ENCODE data around the gene MYO3B.
"Not testable (repeated sequence)": the region's sequence is repeated elsewhere in the genome, so short reads cannot be mapped to it uniquely, and the experiment has no call there.

MYO3B gene

DNA sequence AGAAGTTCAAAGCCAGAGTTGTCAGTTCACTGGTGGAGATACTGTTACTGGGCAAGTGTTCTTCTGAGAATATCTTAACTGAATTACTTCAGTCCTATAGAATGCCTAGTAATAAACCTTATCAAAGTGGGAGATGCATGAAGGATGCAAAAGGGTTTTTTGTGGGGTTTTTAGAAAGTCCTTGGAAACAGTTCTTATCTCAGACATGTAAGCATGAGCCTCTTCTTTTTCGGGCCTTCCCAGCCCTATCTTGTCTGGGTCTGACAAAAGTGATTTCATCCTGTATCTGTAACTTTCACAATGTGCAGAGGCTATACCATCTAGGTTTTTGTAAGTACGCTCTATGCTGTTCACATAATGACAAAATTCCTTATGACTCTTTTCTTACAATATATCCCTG is 255.5 kb downstream of the MYO3B start (continued):
- TF ChIP-seq, protein P1, sequence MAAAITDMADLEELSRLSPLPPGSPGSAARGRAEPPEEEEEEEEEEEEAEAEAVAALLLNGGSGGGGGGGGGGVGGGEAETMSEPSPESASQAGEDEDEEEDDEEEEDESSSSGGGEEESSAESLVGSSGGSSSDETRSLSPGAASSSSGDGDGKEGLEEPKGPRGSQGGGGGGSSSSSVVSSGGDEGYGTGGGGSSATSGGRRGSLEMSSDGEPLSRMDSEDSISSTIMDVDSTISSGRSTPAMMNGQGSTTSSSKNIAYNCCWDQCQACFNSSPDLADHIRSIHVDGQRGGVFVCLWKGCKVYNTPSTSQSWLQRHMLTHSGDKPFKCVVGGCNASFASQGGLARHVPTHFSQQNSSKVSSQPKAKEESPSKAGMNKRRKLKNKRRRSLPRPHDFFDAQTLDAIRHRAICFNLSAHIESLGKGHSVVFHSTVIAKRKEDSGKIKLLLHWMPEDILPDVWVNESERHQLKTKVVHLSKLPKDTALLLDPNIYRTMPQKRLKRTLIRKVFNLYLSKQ (tag by site-specific recombination; IDR thresholded peaks at IDR 0.05; ENCODE audit: borderline replicate concordance): no peak

DNA sequence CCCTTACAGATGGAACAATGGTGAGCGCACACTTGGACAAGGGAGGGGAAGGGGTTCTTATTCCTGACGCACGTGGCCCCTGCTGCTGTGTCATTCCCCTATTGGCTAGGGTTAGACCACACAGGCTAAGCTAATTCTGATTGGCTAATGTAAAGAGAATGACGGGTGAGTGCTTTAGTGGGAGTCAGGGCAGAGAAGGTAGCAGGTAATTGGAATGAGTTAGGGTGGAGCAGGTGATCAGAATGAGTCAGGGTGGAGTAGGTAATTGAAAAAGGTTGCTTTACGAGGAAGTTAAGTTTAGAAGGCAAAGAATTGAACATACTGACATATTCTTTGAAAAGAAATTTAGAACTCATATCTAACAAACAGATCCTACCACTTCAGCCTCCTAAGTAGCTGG is 256.4 kb downstream of the MYO3B start:
- H3K4me3 ChIP-seq (ENCODE audit: low read depth, low read length); H3K27ac ChIP-seq (ENCODE audit: extremely low read depth, low read depth, low read length); POLR2A ChIA-PET; H3K9me3 ChIP-seq (ENCODE audit: control insufficient read depth, insufficient read depth, low read depth, low read length); H3K4me1 ChIP-seq (ENCODE audit: control insufficient read depth, insufficient read depth, low read length); H3K36me3 ChIP-seq (ENCODE audit: control insufficient read depth in 2 of 2, insufficient read depth in 1 of 2, low read length in 2 of 2): not testable (repeated sequence)
- CTCF ChIA-PET: interaction anchor here (0.6 to 1.4 kb wide), 2 partner anchors 25 to 74 kb away, joined by 3 to 7 read pairs; no protein-coding TSS in a partner anchor

DNA sequence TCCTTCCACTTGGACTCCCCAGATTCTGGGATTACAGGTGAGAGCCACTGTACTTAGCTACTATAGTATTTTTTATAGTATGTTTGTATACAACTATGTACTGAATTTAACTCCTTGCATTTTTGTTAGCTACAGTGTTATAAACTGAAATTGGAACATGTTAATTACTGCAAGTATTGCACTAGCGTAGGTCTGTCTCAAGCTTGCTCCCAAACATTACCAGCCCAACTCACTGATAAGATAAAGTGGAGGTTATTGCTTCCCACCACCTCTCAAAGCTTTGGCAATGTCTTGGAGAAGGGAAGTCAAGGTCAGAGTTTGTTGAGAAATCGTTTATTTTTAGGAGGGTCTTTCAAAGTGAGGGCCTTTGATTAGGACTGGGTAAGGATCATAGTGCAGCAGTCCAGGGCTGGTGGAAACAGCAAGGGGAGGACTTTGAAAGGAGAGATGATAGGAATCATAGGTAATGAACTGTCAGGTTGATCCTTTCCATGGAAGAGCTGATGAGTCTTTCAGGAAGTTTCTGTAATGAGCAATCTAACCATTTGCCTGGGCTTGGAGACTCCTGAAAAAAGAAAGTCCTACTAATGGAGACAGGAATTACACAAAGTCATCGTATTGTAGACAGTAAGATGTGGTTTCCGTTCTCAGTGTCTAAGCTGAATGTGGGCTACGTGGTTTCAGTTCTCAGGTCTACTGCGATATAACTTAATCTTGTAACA is 257.1 kb downstream of the MYO3B start:
- Histone ChIP-seq H3K4me1 (ENCODE audit: control insufficient read depth, insufficient read depth, low read length) (no peaks in the 10 kb centered on the region), H3K9me3 (ENCODE audit: control insufficient read depth, insufficient read depth, low read depth, low read length) (no peaks in the 10 kb centered on the region), H3K4me3 (ENCODE audit: low read depth, low read length) (no peak overlapping the region), H3K27ac (ENCODE audit: extremely low read depth, low read depth, low read length) (no peak overlapping the region), H3K36me3 (ENCODE audit: control insufficient read depth in 2 of 2, insufficient read depth in 1 of 2, low read length in 2 of 2) (no peaks in the 10 kb centered on the region)
- TF ChIP-seq ZSCAN16 (tag by site-specific recombination; IDR thresholded peaks at IDR 0.05): no peak
- TF ChIP-seq, protein P2, sequence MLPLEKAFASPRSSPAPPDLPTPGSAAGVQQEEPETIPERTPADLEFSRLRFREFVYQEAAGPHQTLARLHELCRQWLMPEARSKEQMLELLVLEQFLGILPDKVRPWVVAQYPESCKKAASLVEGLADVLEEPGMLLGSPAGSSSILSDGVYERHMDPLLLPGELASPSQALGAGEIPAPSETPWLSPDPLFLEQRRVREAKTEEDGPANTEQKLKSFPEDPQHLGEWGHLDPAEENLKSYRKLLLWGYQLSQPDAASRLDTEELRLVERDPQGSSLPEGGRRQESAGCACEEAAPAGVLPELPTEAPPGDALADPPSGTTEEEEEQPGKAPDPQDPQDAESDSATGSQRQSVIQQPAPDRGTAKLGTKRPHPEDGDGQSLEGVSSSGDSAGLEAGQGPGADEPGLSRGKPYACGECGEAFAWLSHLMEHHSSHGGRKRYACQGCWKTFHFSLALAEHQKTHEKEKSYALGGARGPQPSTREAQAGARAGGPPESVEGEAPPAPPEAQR (tag by site-specific recombination; IDR thresholded peaks at IDR 0.05): no peak
- TF ChIP-seq ZEB2 (tag by site-specific recombination; IDR thresholded peaks at IDR 0.05): no peak
- no peak for TF ChIP-seq HOXD13 (CRISPR knock-in tag; IDR thresholded peaks at IDR 0.05; ENCODE audit: borderline replicate concordance)
- no peak for TF ChIP-seq ZNF341 (tag by site-specific recombination; IDR thresholded peaks at IDR 0.05; ENCODE audit: low read depth)
- no peak for TF ChIP-seq SETDB1 (IDR thresholded peaks at IDR 0.05; ENCODE audit: insufficient read length, low read length)
- no peak for TF ChIP-seq ZNF629 (tag by site-specific recombination; IDR thresholded peaks at IDR 0.05)
- TF ChIP-seq ZNF560 (tag by site-specific recombination; IDR thresholded peaks at IDR 0.05; ENCODE audit: borderline replicate concordance): no peak
- TF ChIP-seq ZNF121 (tag by site-specific recombination; IDR thresholded peaks at IDR 0.05): no peak
- CTCF ChIA-PET: interaction anchor here (0.6 to 1.4 kb wide), 2 partner anchors 26 to 75 kb away, joined by 3 to 7 read pairs; no protein-coding TSS in a partner anchor
- POLR2A ChIA-PET: no interaction called here

DNA sequence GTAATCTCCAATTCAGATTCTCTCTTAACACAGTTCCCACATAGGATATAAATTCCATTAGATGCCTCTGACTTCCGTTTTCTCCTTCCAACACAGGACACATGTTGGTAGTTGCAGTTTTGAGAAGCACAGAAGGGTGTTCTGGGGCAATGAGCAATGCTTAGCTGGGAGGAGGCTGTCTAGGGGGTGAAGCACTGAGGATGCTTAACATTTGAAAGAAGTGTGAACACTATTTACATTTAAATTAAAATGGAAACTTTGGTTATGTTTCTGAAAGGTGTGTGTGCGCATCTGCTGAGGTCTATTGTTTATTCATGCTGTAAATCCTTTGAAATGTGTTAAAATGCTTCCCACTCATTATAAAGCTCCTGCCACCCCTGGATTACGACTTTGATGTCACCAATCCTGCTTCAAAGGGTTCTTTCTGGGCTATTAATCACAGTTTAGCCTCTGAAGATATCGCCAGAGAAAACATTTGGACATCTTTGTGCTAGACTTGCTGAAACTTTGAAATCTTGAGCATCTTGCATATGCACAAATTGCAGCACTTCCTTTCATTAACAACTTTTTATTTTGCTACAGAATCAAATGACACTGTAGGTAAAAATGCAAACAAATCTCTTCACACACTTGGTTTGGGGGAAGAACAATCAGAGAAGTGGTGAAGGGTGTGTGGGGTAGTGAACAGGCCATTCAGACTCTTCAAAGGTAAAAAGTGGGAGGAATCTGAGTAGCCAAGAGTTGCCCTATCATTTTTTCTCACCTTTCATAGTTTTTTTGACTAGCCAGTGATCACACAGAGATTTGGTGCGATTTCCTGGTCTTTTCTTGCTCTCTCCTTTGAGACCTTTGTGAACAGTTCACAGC is 258.4 kb downstream of the MYO3B start:
- Histone ChIP-seq H3K36me3 (ENCODE audit: control insufficient read depth in 2 of 2, insufficient read depth in 1 of 2, low read length in 2 of 2) (no peaks in the 10 kb centered on the region), H3K4me1 (ENCODE audit: control insufficient read depth, insufficient read depth, low read length) (no peaks in the 10 kb centered on the region), H3K27ac (ENCODE audit: extremely low read depth, low read depth, low read length) (no peak overlapping the region), H3K4me3 (ENCODE audit: low read depth, low read length) (no peak overlapping the region), H3K9me3 (ENCODE audit: control insufficient read depth, insufficient read depth, low read depth, low read length) (no peaks in the 10 kb centered on the region)
- POLR2A ChIA-PET: no interaction called here
- CTCF ChIA-PET: no interaction called here
- TF ChIP-seq ZNF133 (tag by site-specific recombination; IDR thresholded peaks at IDR 0.05) (no peak), MZF1 (tag by site-specific recombination; IDR thresholded peaks at IDR 0.05; ENCODE audit: borderline replicate concordance) (no peak), KLF16 (tag by site-specific recombination; IDR thresholded peaks at IDR 0.05) (no peak), ZNF335 (tag by site-specific recombination; conservative IDR thresholded peaks at IDR 0.05) (no peak), ZNF157 (tag by site-specific recombination; IDR thresholded peaks at IDR 0.05) (no peak), ZBTB20 (tag by site-specific recombination; IDR thresholded peaks at IDR 0.05) (no peak)
- TF ChIP-seq, protein P3, sequence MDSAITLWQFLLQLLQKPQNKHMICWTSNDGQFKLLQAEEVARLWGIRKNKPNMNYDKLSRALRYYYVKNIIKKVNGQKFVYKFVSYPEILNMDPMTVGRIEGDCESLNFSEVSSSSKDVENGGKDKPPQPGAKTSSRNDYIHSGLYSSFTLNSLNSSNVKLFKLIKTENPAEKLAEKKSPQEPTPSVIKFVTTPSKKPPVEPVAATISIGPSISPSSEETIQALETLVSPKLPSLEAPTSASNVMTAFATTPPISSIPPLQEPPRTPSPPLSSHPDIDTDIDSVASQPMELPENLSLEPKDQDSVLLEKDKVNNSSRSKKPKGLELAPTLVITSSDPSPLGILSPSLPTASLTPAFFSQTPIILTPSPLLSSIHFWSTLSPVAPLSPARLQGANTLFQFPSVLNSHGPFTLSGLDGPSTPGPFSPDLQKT (IDR thresholded peaks at IDR 0.05; ENCODE audit: borderline replicate concordance, low read depth, low read length): no peak
- TF ChIP-seq, protein P4, sequence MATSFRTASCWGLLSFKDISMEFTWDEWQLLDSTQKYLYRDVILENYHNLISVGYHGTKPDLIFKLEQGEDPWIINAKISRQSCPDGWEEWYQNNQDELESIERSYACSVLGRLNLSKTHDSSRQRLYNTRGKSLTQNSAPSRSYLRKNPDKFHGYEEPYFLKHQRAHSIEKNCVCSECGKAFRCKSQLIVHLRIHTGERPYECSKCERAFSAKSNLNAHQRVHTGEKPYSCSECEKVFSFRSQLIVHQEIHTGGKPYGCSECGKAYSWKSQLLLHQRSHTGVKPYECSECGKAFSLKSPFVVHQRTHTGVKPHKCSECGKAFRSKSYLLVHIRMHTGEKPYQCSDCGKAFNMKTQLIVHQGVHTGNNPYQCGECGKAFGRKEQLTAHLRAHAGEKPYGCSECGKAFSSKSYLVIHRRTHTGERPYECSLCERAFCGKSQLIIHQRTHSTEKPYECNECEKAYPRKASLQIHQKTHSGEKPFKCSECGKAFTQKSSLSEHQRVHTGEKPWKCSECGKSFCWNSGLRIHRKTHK (tag by site-specific recombination; IDR thresholded peaks at IDR 0.05): no peak
- TF ChIP-seq, protein P5, sequence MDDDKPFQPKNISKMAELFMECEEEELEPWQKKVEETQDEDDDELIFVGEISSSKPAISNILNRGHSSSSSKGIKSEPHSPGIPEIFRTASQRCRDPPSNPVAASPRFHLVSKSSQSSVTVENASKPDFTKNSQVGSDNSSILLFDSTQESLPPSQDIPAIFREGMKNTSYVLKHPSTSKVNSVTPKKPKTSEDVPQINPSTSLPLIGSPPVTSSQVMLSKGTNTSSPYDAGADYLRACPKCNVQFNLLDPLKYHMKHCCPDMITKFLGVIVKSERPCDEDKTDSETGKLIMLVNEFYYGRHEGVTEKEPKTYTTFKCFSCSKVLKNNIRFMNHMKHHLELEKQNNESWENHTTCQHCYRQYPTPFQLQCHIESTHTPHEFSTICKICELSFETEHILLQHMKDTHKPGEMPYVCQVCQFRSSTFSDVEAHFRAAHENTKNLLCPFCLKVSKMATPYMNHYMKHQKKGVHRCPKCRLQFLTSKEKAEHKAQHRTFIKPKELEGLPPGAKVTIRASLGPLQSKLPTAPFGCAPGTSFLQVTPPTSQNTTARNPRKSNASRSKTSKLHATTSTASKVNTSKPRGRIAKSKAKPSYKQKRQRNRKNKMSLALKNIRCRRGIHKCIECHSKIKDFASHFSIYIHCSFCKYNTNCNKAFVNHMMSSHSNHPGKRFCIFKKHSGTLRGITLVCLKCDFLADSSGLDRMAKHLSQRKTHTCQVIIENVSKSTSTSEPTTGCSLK (tag by site-specific recombination; IDR thresholded peaks at IDR 0.05): no peak

All from HEK293 (cell line).